Sigmoid colon (tissue), 7 donors: Measurements from ENCODE around the gene SLC37A3. TPM values are rescaled to one million over a fixed set of nuclear protein-coding genes. Genes with fewer than 3 reads are reported as not detected.
"Not testable (repeated sequence)": the region's sequence is repeated elsewhere in the genome, so short reads cannot be mapped to it uniquely, and the experiment has no call there.

Experiments
- DNase-seq: peaks from one replicate; pipeline ENCODE4 v3.0.0-alpha.2; 2019
- H3K27ac ChIP-seq, 4 donors: fragments of 200-600 bp; sonication (generic); one replicate each; pipeline ENCODE4 v1.5.1; 2016 to 2019; ENCODE audit warnings: mild to moderate bottlenecking in 1 of 4
- H3K27me3 ChIP-seq, 3 donors: fragments of 200-600 bp; sonication (generic); one replicate each; pipeline ENCODE4 v1.5.1; 2019; ENCODE audit warnings: mild to moderate bottlenecking in 1 of 3
- H3K36me3 ChIP-seq, 4 donors: fragments of 200-600 bp; sonication (generic); one replicate each; pipeline ENCODE4 v1.5.1; 2016 to 2019
- H3K4me1 ChIP-seq, 4 donors: fragments of 200-600 bp; sonication (generic); one replicate each; pipeline ENCODE4 v1.5.1; 2017 to 2019
- H3K4me3 ChIP-seq, 4 donors: fragments of 200-600 bp; sonication (generic); one replicate each; pipeline ENCODE4 v1.5.1; 2017 to 2019; ENCODE audit warnings: mild to moderate bottlenecking in 2 of 4, moderate library complexity in 1 of 4
- H3K9me3 ChIP-seq, 4 donors: fragments of 200-600 bp in 3 of 4; sonication (generic) in 3 of 4; one replicate each; pipeline versions ENCODE4 v1.5.1 to v1.6.1; 2013 to 2019
- CTCF ChIP-seq, 4 experiments: fragments of 450-650 bp in 3 of 4; fragments of 200-600 bp in 1 of 4; IDR thresholded peaks; one replicate each; pipeline ENCODE4 v1.5.1; 2016 to 2019; ENCODE audit warnings: antibody characterized with exemption in 4 of 4, mild to moderate bottlenecking in 3 of 4, moderate library complexity in 2 of 4
- EP300 ChIP-seq, 4 donors: sonication (generic); formaldehyde crosslinking; IDR thresholded peaks; one replicate each; pipeline ENCODE4 v1.6.1; 2017; ENCODE audit warnings: antibody characterized with exemption in 4 of 4
- POLR2A ChIP-seq, 2 donors: fragments of 450-650 bp; IDR thresholded peaks; one replicate each; pipeline ENCODE4 v1.6.1; 2016; ENCODE audit warnings: antibody characterized with exemption in 2 of 2, mild to moderate bottlenecking in 2 of 2, moderate library complexity in 2 of 2
- POLR2AphosphoS5 ChIP-seq, 4 donors: sonication (generic); formaldehyde crosslinking; IDR thresholded peaks; one replicate each; pipeline ENCODE4 v1.6.1; 2017; ENCODE audit warnings: antibody characterized with exemption in 4 of 4
- WGBS, 2 donors: extraction: QIAGEN DNeasy Blood & Tissue Kit; methylation state at CpG; one replicate each; pipeline ENCODE4 v1.1.7; 2013; 5-methylcytosine and 5-hydroxymethylcytosine counted together
- intact Hi-C: fragments of 100-400 bp; cut with DNase I; formaldehyde crosslinking; loops from one replicate; pipeline ENCODE4 v1.15.1; 2023
- polyA plus RNA-seq, 3 donors: library from polyadenylated mRNA; stranded (reverse); fragments of 200-250 nt; gene quantifications; one replicate each; pipeline ENCODE4 v1.2.3, GENCODE V29; 2013
- total RNA-seq, 4 donors: library from RNA; depleted of rRNA; stranded (reverse); fragments of >200 nt; gene quantifications; one replicate each; pipeline ENCODE4 v1.1.0, GENCODE V29; 2016
- donor health status: healthy with polysubstance abuse.
- donor health status: Bipolar disorder and iron deficiency.
- donor health status: healthy.

SLC37A3 gene
- total and polyA plus RNA-seq, 7 donors = 12.3 to 109 (median 54.6) TPM

- H3K36me3 ChIP-seq = peaks cover 0 to 61% (median 27%) of the 10 kb centered on the region in 4 donors
- intact Hi-C loops = no loop called here
- TF ChIP-seq POLR2AphosphoS5 (IDR thresholded peaks at IDR 0.05) = no peak
- TF ChIP-seq EP300 (IDR thresholded peaks at IDR 0.05) = no peak
- TF ChIP-seq CTCF (IDR thresholded peaks at IDR 0.05) = no peak
- TF ChIP-seq POLR2A (IDR thresholded peaks at IDR 0.05) = no peak
- H3K4me3 ChIP-seq = no peak overlapping the region
- H3K27me3 ChIP-seq = no peaks in the 10 kb centered on the region
- peaks cover 0 to under 1% (median 0%) of the 10 kb centered on the region in 4 donors for H3K4me1 ChIP-seq
- DNase-seq = peak; percentile 69
- no peak overlapping the region for H3K27ac ChIP-seq
- 66 to 73% methylated on average over 13 of the region's 13 CpGs for WGBS, 2 donors
- no peaks in the 10 kb centered on the region for H3K9me3 ChIP-seq
These were observed 55.4 kb downstream of the SLC37A3 start for GRCh38 chr7:140342727-140343514.

- H3K27ac ChIP-seq, H3K9me3 ChIP-seq, H3K4me3 ChIP-seq, intact Hi-C loops, H3K27me3 ChIP-seq, H3K4me1 ChIP-seq, DNase-seq: not testable (repeated sequence)
- 94 to 100% methylated on average over 1 of the region's 1 CpG for WGBS, 2 donors
- peaks cover 5 to 54% (median 25%) of the 10 kb centered on the region in 4 donors for H3K36me3 ChIP-seq
These were observed 59.4 kb downstream of the SLC37A3 start for GRCh38 chr7:140338959-140339358.

GRCh38 chr7:140334341-140335057 lies 63.8 kb downstream of the SLC37A3 start:
- intact Hi-C loops = no loop called here
- H3K27me3 ChIP-seq = no peaks in the 10 kb centered on the region
- peaks cover 5 to 51% (median 7%) of the 10 kb centered on the region in 4 donors for H3K36me3 ChIP-seq
- 88 to 89% methylated on average over 8 of the region's 8 CpGs for WGBS, 2 donors
- H3K4me1 ChIP-seq = no peaks in the 10 kb centered on the region
- no peak overlapping the region for H3K4me3 ChIP-seq
- TF ChIP-seq EP300 (IDR thresholded peaks at IDR 0.05) (no peak), POLR2AphosphoS5 (IDR thresholded peaks at IDR 0.05) (no peak)
- no peak for DNase-seq
- H3K27ac ChIP-seq = no peak overlapping the region
- no peaks in the 10 kb centered on the region for H3K9me3 ChIP-seq

- Histone ChIP-seq H3K27ac (no peak overlapping the region), H3K4me3 (no peak overlapping the region), H3K27me3 (no peaks in the 10 kb centered on the region), H3K36me3 (peaks cover 5 to 49% (median 7%) of the 10 kb centered on the region in 4 donors), H3K4me1 (no peaks in the 10 kb centered on the region), H3K9me3 (no peaks in the 10 kb centered on the region)
- 70 to 94% methylated on average over 5 of the region's 5 CpGs for WGBS, 2 donors
- TF ChIP-seq POLR2AphosphoS5 (IDR thresholded peaks at IDR 0.05) (no peak), POLR2A (IDR thresholded peaks at IDR 0.05) (no peak), EP300 (IDR thresholded peaks at IDR 0.05) (no peak), CTCF (IDR thresholded peaks at IDR 0.05) (no peak)
- intact Hi-C loops = no loop called here
- DNase-seq = no peak
These were observed 64.6 kb downstream of the SLC37A3 start for GRCh38 chr7:140333686-140334085.

GRCh38 chr7:140333223-140333622 lies 65.1 kb downstream of the SLC37A3 start:
- WGBS, 2 donors = 23 to 71% methylated on average over 10 of the region's 10 CpGs
- Histone ChIP-seq H3K36me3 (peaks cover 5 to 46% (median 7%) of the 10 kb centered on the region in 4 donors), H3K4me1 (no peaks in the 10 kb centered on the region), H3K4me3 (no peak overlapping the region), H3K27ac (no peak overlapping the region), H3K27me3 (no peaks in the 10 kb centered on the region), H3K9me3 (no peaks in the 10 kb centered on the region)
- intact Hi-C loops = no loop called here
- DNase-seq = no peak
- no peak for TF ChIP-seq POLR2A (IDR thresholded peaks at IDR 0.05)
- no peak for TF ChIP-seq POLR2AphosphoS5 (IDR thresholded peaks at IDR 0.05)
- TF ChIP-seq CTCF (IDR thresholded peaks at IDR 0.05) = no peak
- no peak for TF ChIP-seq EP300 (IDR thresholded peaks at IDR 0.05)
